H9 (cell line): ENCODE data around the gene CTCFL. TPM values are rescaled to one million over a fixed set of nuclear protein-coding genes. Genes with fewer than 3 reads are reported as not detected.

ENCODE experiments used
- DNase-seq: peaks from one replicate; pipeline ENCODE4 v3.0.0-alpha.2; 2017
- H2AFZ ChIP-seq: one replicate; pipeline ENCODE4 v1.6.1; 2013; ENCODE audit warnings: mild to moderate bottlenecking, low read length, control low read depth, moderate library complexity
- H2AK5ac ChIP-seq: 2 replicates; pipeline ENCODE4 v1.6.1; 2013; ENCODE audit warnings: low read length, control low read depth, mixed read lengths; ENCODE audit not compliant: insufficient read length
- H2BK120ac ChIP-seq: one replicate; pipeline ENCODE4 v1.6.1; 2013; ENCODE audit warnings: low read depth, mild to moderate bottlenecking, low read length, control low read depth, inconsistent platforms; ENCODE audit not compliant: poor library complexity, severe bottlenecking
- H2BK12ac ChIP-seq: 2 replicates; pipeline ENCODE4 v1.6.1; 2013; ENCODE audit warnings: low read length, control low read depth, mixed read lengths, low read depth; ENCODE audit not compliant: insufficient read length
- H2BK15ac ChIP-seq: 2 replicates; pipeline ENCODE4 v1.6.1; 2013; ENCODE audit warnings: low read depth, low read length, control low read depth
- H2BK20ac ChIP-seq: one replicate; pipeline ENCODE4 v1.6.1; 2013; ENCODE audit warnings: low read depth, mild to moderate bottlenecking, low read length, control low read depth, inconsistent platforms; ENCODE audit not compliant: poor library complexity, severe bottlenecking
- H2BK5ac ChIP-seq: 2 replicates; pipeline ENCODE4 v1.6.1; 2013; ENCODE audit warnings: low read length, control low read depth, mixed read lengths; ENCODE audit not compliant: insufficient read length
- H3K14ac ChIP-seq: 2 replicates; pipeline ENCODE4 v1.6.1; 2013; ENCODE audit warnings: low read length, control low read depth; ENCODE audit not compliant: insufficient read depth
- H3K18ac ChIP-seq: 2 replicates; pipeline ENCODE4 v1.6.1; 2013; ENCODE audit warnings: low read depth, mild to moderate bottlenecking, mixed read lengths, low read length, control low read depth; ENCODE audit not compliant: insufficient read length
- H3K23ac ChIP-seq: 2 replicates; pipeline ENCODE4 v1.6.1; 2013; ENCODE audit warnings: low read length, control low read depth, mixed read lengths, low read depth; ENCODE audit not compliant: insufficient read length
- H3K23me2 ChIP-seq: 2 replicates; pipeline ENCODE4 v1.6.1; 2013; ENCODE audit warnings: low read depth, mild to moderate bottlenecking, mixed read lengths, low read length, control low read depth; ENCODE audit not compliant: insufficient read length, poor library complexity, severe bottlenecking
- H3K27ac ChIP-seq: 2 replicates; pipeline ENCODE4 v1.5.1; 2013; ENCODE audit warnings: low read length, control low read depth, mixed read lengths, low read depth; ENCODE audit not compliant: insufficient read length
- H3K27me3 ChIP-seq: 2 replicates; pipeline ENCODE4 v1.6.1; 2013; ENCODE audit warnings: low read length, control low read depth, inconsistent platforms; ENCODE audit not compliant: insufficient read depth
- H3K4ac ChIP-seq: 2 replicates; pipeline ENCODE4 v1.6.1; 2013; ENCODE audit warnings: low read depth, mild to moderate bottlenecking, control low read depth, inconsistent platforms, low read length, moderate library complexity
- H3K4me1 ChIP-seq: 2 replicates; pipeline ENCODE4 v1.6.1; 2013; ENCODE audit warnings: low read length, control low read depth, inconsistent platforms; ENCODE audit not compliant: insufficient read depth
- H3K4me2 ChIP-seq: 2 replicates; pipeline ENCODE4 v1.6.1; 2013; ENCODE audit warnings: low read length, control low read depth, mixed read lengths; ENCODE audit not compliant: insufficient read length, insufficient read depth
- H3K56ac ChIP-seq: 2 replicates; pipeline ENCODE4 v1.6.1; 2013; ENCODE audit warnings: low read depth, mild to moderate bottlenecking, mixed read lengths, low read length, control low read depth; ENCODE audit not compliant: insufficient read length
- H3K79me1 ChIP-seq: 2 replicates; pipeline ENCODE4 v1.6.1; 2013; ENCODE audit warnings: low read depth, mild to moderate bottlenecking, moderate library complexity, low read length, control low read depth, inconsistent platforms; ENCODE audit not compliant: insufficient read depth, poor library complexity, severe bottlenecking
- H3K79me2 ChIP-seq: 2 replicates; pipeline ENCODE4 v1.6.1; 2013; ENCODE audit warnings: low read length, control low read depth, inconsistent platforms; ENCODE audit not compliant: insufficient read depth
- H3K9ac ChIP-seq: 2 replicates; pipeline ENCODE4 v1.6.1; 2013; ENCODE audit warnings: low read length, control low read depth, mixed read lengths; ENCODE audit not compliant: insufficient read length; ENCODE audit errors: extremely low read depth
- H3K9me3 ChIP-seq: one replicate; pipeline ENCODE4 v1.6.1; 2013; ENCODE audit warnings: low read depth, low read length, inconsistent platforms; ENCODE audit not compliant: control insufficient read depth
- H3T11ph ChIP-seq: one replicate; pipeline ENCODE4 v1.6.1; 2013; ENCODE audit warnings: mild to moderate bottlenecking, low read length, control low read depth, inconsistent platforms
- H4K20me1 ChIP-seq: one replicate; pipeline ENCODE4 v1.6.1; 2013; ENCODE audit not compliant: control insufficient read depth, insufficient read length, insufficient read depth
- H4K5ac ChIP-seq: 2 replicates; pipeline ENCODE4 v1.6.1; 2013; ENCODE audit warnings: low read depth, mild to moderate bottlenecking, mixed read lengths, low read length, control low read depth; ENCODE audit not compliant: insufficient read length
- H4K8ac ChIP-seq: replicated peaks from 2 replicates; pipeline ENCODE4 v1.6.1; 2013; ENCODE audit warnings: low read length, control low read depth, mixed read lengths, low read depth; ENCODE audit not compliant: insufficient read length
- H4K91ac ChIP-seq: 2 replicates; pipeline ENCODE4 v1.6.1; 2013; ENCODE audit warnings: low read depth, mild to moderate bottlenecking, moderate library complexity, mixed read lengths, low read length, control low read depth; ENCODE audit not compliant: insufficient read length
- H3K27ac Mint-ChIP-seq, 3 experiments: 2 replicates in 2 of 3; 3 replicates in 1 of 3; pipeline ENCODE4 v1.8.0; 2020 to 2021; ENCODE audit warnings: mixed read lengths in 3 of 3, mild to moderate bottlenecking in 1 of 3, moderate library complexity in 1 of 3
- H3K27me3 Mint-ChIP-seq: 2 replicates; pipeline ENCODE4 v1.8.0; 2021; ENCODE audit warnings: low read depth, mild to moderate bottlenecking, moderate library complexity, mixed read lengths
- H3K36me3 Mint-ChIP-seq, 3 experiments: 2 replicates in 2 of 3; 3 replicates in 1 of 3; pipeline ENCODE4 v1.8.0; 2020 to 2021; ENCODE audit warnings: low read depth in 3 of 3, mixed read lengths in 3 of 3; ENCODE audit not compliant: insufficient read depth in 1 of 3
- H3K4me1 Mint-ChIP-seq, 2 experiments: 2 replicates each; pipeline ENCODE4 v1.8.0; 2020; ENCODE audit warnings: mixed read lengths in 2 of 2
- H3K4me3 Mint-ChIP-seq, 2 experiments: 2 replicates in 1 of 2; 3 replicates in 1 of 2; pipeline ENCODE4 v1.8.0; 2020 to 2021; ENCODE audit warnings: mild to moderate bottlenecking in 2 of 2, mixed read lengths in 2 of 2, moderate library complexity in 1 of 2
- H3K9me3 Mint-ChIP-seq, 2 experiments: 2 replicates in 1 of 2; 3 replicates in 1 of 2; pipeline ENCODE4 v1.8.0; 2020; ENCODE audit warnings: mild to moderate bottlenecking in 2 of 2, mixed read lengths in 2 of 2, moderate library complexity in 1 of 2
- WGBS: extraction: QIAGEN DNeasy Blood & Tissue Kit; methylation state at CpG from one replicate; pipeline ENCODE4 v1.1.7; 2013; ENCODE audit warnings: missing lambda C conversion rate, low lambda C conversion rate, mixed read lengths; ENCODE audit not compliant: insufficient read length; ENCODE audit errors: extremely low coverage; 5-methylcytosine and 5-hydroxymethylcytosine counted together
- total RNA-seq: library from RNA; stranded (reverse); gene quantifications from 2 replicates; pipeline ENCODE4 v1.2.1, GENCODE V29; 2021
- TF ChIP-seq, protein P1 (sequence below): fragments of 200-600 bp; sonication (generic); conservative IDR thresholded peaks from 3 replicates; pipeline ENCODE4 v1.8.0; 2021; ENCODE audit warnings: antibody characterized with exemption, mild to moderate bottlenecking

The CTCFL gene
- total RNA-seq, 1 experiment from 2014 or later: 0.90 TPM

DNA sequence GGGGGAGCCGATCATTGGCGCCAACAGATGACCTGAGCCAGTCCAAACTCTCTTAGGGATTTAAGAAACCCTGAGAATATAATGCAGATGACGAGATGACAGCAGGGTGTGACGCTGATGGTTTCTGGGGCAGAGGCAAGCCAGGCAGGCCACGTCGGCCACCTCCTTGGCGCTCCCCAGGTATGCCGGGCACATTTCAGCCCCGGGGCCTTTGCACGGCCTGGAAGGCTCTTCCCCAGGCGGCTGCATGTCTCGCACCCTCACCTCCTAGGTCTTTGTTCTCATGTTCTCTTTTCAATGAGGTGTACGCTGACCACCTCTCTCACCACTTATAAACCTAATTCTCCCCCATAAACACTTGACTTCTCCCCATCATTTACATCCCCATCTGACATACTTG lies 68.8 kb downstream of the CTCFL start:
- TF ChIP-seq, protein P1, sequence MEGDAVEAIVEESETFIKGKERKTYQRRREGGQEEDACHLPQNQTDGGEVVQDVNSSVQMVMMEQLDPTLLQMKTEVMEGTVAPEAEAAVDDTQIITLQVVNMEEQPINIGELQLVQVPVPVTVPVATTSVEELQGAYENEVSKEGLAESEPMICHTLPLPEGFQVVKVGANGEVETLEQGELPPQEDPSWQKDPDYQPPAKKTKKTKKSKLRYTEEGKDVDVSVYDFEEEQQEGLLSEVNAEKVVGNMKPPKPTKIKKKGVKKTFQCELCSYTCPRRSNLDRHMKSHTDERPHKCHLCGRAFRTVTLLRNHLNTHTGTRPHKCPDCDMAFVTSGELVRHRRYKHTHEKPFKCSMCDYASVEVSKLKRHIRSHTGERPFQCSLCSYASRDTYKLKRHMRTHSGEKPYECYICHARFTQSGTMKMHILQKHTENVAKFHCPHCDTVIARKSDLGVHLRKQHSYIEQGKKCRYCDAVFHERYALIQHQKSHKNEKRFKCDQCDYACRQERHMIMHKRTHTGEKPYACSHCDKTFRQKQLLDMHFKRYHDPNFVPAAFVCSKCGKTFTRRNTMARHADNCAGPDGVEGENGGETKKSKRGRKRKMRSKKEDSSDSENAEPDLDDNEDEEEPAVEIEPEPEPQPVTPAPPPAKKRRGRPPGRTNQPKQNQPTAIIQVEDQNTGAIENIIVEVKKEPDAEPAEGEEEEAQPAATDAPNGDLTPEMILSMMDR: no peak
- peaks cover 10 to 26% of the 10 kb centered on the region in 2 experiments for H3K4me1 Mint-ChIP-seq
- peaks cover 5 to 11% of the 10 kb centered on the region in 2 experiments; a peak in 4 of 5 replicates for H3K9me3 Mint-ChIP-seq

More for the DNA sequence above, 68.8 kb downstream of the CTCFL start:
- no peak overlapping the region for H2BK20ac ChIP-seq
- H3K4ac ChIP-seq: no peak overlapping the region
- no peak overlapping the region for H3K9ac ChIP-seq
- no peak overlapping the region for H2AFZ ChIP-seq
- no peak overlapping the region for H3K23ac ChIP-seq
- H3K18ac ChIP-seq: no peak overlapping the region
- H2AK5ac ChIP-seq: no peak overlapping the region
- no peaks in the 10 kb centered on the region for H3K23me2 ChIP-seq
- no peak overlapping the region for H3K56ac ChIP-seq
- H4K91ac ChIP-seq: no peak overlapping the region
- no peak overlapping the region; the same call in 1 of the 2 replicates for H3K14ac ChIP-seq
- no peaks in the 10 kb centered on the region for H3K9me3 ChIP-seq
- H3K79me1 ChIP-seq: no peaks in the 10 kb centered on the region
- no peaks in the 10 kb centered on the region for H3K4me1 ChIP-seq
- H3K4me3 Mint-ChIP-seq: no peak overlapping the region
- H3K27me3 Mint-ChIP-seq: peaks cover 3% of the 10 kb centered on the region
- no peak overlapping the region for H3T11ph ChIP-seq
- no peaks in the 10 kb centered on the region for H4K20me1 ChIP-seq
- H3K4me2 ChIP-seq: no peak overlapping the region
- H2BK120ac ChIP-seq: no peak overlapping the region
- H4K8ac ChIP-seq: no peak overlapping the region
- WGBS: no CpG with 5 or more reads among the region's 13 CpGs
- no peak overlapping the region for H3K27ac ChIP-seq
- peaks cover 0 to 5% (median 5%) of the 10 kb centered on the region in 3 experiments; a peak in 2 of 7 replicates for H3K36me3 Mint-ChIP-seq
- H2BK15ac ChIP-seq: no peak overlapping the region
- DNase-seq: no peak
- H3K27ac Mint-ChIP-seq: no peak overlapping the region
- no peak overlapping the region for H2BK12ac ChIP-seq
- no peaks in the 10 kb centered on the region for H3K79me2 ChIP-seq
- no peaks in the 10 kb centered on the region for H3K27me3 ChIP-seq
- no peak overlapping the region for H2BK5ac ChIP-seq
- no peak overlapping the region for H4K5ac ChIP-seq
